Stimulated activated CD4-positive, alpha-beta T cell treated with anti-CD3 and anti-CD28 coated beads, Interleukin-15, amount 100 ng/mL, for 1 hour (primary cell): ENCODE measurements around the gene ZNF831.
A peak's percentile ranks its signal among the peaks of the same experiment; 100 is the strongest.

ENCODE experiments used
- DNase-seq, 2 donors: peaks; one replicate each; pipeline ENCODE4 v3.0.0-alpha.2; 2020; ENCODE audit warnings: low read depth in 1 of 2, low spot score in 1 of 2

The ZNF831 gene

DNA sequence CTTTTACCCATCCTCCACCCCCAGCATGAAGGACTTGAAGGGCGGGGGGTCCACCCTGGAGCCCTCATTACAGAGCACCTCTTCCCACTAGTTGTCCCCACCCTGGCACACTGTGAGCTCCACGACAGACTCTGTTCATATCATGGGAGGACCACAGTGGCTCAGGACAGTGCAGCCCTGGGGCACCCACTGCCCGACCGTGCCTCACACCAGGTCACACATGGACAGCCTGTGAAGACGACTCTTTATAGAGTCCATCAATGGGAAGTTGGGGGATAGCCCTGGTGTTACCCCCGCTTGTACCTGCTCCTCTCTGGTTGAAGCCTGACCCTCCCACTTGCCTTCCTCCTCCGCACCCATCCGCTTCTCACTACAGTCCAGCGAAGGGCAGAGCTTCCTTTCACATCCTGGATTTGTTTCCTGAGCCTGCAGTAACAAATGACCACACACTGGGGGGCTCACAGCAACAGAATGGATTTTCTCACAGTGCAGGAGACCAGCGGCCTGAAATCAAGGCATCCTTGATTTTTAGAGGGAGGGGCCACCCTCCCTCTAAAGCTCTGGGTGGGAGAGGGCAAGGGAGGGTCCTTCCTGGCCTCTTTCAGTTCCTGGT lies 15.5 kb downstream of the ZNF831 start:
- DNase-seq = no peak

DNA sequence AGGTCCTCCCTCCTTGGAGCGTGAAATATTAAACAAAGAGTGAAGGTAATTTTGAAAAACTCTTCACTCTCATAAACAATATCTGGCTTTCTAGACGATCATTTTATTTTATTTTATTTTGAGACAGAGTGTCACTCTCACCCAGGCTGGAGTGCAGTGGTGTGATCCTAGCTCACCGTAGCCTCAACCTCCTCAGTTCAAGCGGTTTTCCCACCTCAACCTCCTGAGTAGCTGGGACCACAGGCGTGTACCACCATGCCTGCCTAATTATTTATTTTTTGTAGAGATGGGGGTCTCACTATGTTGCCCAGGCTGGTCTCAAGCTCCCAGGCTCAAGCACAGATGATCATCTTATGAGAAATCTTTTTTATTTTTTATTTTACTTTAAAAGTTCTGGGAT lies 16.4 kb downstream of the ZNF831 start:
- DNase-seq = no peak

DNA sequence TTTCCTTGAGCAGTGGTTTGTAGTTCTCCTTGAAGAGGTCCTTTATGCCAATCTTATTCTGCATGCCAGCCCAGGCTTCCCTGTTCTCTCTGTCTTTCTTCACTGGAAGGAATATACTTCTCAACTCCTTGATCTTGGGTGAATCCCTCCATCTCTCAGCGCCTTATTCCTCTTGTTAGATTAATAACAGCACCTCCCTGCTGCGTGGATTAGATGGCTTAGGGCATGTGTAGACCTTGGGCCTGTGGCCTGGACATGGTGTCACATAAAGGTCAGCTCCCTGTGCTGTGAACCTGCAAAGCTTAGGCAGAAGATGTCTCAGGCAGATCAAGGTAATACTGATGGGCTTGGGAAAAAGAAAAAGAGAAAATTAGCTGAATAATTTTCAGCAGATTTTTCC lies 18.3 kb downstream of the ZNF831 start:
- DNase-seq = no peak

DNA sequence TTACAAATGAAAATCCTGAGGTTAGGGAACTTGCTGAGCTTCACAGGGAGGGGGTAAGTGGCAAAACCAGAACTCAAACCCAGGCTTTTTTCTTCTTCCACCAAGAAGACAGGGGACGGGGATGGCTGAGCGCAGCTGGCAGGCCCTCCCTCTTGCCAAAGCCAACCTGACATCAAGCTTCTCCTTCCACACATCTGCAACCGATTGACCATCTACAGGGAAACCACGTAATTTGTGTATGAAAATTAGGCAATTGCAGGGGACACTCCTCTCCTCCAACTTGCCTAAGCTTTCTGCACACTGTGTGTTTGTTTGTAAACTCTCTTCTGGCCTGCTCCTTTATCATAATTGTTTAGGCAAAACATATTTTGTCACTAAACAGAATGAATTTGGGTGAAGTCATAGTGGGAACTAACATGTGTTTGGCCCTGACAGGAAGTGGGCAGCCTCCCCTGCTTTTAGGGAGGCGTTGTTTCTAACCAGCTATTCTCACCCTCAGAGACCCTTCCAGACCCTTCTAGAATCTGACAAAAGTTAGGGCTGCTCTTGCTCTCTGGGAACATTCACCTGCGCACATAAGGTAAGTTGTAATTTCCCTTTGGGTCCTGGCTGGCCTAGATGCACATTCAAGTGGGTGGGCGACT lies 18.9 kb downstream of the ZNF831 start:
- no peak for DNase-seq

DNA sequence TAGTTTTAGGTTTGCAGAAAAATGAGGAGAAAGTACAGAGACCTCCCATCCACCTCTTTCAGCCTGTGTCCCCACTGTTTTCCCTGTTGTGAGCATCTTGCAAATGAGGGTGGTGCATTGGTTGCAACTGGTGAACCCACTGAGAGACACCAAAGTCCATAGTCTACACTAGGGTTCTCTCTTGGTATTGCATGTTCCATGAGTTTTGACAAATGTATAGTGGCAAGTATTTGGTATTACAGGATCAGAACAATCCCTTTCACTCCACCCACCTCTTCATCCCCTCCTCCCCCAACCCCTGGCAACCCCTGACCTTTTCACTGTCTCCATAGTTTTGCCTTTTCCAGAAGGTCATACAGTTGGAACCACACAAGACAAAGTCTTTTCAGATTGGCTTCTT lies 20.1 kb downstream of the ZNF831 start:
- DNase-seq = no peak

DNA sequence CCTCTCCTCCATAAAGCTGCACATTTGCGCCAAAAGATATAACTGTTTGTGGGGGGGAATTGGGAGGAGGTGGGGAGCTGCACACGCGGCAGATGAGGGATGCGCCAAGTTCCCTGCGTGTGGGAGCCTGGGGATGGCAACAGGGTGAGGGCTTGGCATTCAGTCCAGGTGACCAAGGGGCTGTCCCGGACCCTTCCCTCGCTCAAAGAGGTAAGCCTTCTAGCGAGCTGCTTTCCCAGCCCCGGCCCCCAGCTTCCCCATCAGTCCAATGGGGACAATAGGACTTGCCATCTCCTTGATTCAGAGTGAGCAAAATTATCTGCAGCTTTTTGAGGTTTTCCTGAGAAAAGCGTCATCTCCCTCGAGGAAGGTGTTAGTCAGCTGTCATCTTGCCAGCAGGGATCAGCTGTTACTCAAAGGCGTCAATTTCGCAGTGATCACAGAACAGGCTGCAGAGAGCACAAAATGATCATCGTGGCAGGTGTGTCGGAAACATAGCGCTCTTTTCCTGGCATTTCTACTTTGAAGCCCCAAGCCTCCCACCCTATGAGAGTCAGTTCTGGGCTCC lies 21.3 kb downstream of the ZNF831 start:
- DNase-seq = no peak

DNA sequence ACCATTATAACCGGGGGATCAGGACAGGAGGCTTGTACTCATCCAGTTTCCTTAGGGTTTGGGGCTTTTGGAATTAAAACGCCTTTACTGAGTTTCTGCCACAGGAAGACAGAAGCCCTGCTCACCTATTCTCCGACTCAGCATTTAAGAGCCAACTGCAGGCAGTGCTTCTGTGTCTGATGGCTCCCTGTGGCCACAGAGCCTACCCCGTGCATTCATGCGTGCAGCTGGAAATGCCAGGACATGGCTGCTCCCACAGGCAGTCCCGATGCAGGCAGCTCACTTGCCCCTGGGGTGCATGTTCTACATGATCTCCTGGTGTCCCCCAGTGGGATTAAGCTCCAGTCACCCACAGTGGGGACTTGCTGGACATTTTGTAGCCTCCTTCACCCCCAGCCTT lies 22.2 kb downstream of the ZNF831 start:
- no peak for DNase-seq

DNA sequence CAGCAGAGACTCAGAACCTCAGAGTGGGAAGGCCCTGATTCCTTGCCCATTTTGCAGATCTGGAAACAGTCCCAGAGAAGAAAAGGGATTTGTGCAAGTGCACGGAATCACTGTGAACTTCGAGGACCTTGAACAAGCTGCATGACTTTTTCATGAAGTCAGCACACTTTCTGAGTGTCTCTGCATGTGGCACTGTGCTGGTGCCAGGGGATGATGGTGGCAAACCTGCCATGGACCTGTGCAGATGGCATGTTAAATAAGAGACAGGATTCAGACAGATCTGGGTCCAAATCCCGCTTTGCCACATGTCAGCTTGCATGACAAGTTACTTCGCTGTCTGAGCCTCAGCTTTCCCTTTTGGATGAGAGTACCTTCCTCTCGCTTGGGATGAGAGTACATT lies 26.8 kb downstream of the ZNF831 start:
- DNase-seq = no peak

DNA sequence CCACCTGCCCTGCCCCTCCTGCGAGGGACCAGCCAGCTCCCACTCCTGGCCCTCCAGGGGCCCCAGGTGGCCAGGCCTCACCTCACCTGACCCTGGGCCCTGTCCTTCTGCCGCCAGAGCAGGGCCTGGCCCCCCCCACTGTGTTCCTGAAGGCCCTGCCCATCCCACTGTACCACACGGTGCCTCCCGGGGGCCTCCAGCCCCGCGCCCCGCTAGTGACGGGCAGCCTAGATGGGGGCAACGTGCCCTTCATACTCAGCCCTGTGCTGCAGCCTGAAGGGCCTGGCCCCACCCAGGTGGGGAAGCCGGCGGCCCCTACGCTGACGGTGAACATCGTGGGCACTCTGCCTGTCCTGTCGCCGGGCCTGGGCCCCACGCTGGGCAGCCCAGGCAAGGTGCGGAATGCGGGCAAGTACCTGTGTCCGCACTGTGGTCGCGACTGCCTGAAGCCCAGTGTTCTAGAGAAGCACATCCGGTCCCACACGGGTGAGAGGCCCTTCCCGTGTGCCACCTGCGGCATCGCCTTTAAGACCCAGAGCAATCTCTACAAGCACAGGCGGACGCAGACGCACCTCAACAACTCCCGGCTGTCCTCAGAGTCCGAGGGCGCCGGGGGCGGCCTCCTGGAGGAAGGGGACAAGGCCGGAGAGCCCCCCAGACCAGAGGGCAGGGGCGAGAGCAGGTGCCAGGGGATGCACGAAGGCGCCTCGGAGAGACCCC lies 27.6 kb downstream of the ZNF831 start:
- no peak for DNase-seq

DNA sequence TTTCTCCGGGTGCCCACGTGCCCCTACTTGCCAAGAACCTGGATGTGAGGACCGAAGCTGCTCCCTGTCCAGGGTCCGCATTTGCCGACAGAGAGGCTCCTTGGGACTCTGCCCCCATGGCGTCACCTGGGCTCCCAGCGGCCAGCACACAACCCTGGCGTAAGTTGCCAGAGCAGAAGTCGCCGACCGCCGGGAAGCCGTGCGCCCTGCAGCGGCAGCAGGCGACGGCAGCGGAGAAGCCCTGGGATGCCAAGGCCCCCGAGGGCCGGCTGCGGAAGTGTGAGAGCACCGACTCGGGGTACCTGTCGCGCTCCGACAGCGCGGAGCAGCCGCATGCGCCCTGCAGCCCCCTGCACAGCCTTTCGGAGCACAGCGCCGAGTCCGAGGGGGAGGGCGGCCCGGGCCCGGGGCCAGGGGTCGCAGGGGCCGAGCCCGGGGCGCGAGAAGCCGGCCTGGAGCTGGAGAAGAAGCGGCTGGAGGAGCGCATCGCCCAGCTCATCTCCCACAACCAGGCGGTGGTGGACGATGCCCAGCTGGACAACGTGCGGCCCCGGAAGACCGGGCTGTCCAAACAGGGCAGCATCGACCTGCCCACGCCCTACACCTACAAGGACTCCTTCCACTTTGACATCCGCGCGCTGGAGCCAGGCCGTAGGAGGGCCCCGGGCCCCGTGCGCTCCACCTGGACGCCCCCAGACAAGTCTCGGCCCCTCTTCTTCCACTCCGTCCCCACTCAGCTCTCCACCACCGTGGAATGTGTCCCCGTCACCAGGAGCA lies 28.3 kb downstream of the ZNF831 start:
- DNase-seq = no peak

DNA sequence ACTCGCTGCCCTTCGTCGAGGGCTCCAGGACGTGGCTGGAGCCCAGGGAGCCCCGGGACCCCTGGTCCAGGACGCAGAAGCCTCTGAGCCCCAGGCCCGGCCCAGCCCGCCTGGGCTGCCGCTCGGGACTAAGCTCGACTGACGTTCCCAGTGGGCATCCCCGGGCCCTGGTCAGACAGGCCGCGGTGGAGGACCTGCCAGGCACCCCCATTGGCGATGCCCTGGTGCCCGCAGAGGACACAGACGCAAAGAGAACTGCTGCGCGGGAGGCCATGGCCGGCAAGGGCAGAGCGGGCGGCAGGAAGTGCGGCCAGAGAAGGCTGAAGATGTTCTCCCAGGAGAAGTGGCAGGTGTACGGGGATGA lies 28.9 kb downstream of the ZNF831 start:
- no peak for DNase-seq

DNA sequence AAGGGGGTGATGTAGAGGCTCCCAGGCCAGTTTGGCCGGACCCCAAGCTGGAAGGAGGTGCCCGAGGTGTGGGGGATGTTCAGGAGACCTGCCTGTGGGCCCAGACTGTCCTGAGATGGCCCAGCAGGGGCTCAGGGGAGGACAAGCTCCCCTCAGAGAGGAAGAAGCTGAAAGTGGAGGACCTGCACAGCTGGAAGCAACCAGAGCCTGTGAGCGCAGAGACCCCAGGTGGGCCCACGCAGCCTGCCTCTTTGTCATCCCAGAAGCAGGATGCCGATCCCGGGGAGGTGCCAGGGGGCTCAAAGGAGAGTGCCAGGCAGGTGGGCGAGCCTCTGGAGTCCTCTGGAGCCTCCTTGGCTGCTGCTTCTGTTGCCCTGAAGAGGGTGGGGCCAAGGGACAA lies 29.7 kb downstream of the ZNF831 start:
- DNase-seq = no peak

DNA sequence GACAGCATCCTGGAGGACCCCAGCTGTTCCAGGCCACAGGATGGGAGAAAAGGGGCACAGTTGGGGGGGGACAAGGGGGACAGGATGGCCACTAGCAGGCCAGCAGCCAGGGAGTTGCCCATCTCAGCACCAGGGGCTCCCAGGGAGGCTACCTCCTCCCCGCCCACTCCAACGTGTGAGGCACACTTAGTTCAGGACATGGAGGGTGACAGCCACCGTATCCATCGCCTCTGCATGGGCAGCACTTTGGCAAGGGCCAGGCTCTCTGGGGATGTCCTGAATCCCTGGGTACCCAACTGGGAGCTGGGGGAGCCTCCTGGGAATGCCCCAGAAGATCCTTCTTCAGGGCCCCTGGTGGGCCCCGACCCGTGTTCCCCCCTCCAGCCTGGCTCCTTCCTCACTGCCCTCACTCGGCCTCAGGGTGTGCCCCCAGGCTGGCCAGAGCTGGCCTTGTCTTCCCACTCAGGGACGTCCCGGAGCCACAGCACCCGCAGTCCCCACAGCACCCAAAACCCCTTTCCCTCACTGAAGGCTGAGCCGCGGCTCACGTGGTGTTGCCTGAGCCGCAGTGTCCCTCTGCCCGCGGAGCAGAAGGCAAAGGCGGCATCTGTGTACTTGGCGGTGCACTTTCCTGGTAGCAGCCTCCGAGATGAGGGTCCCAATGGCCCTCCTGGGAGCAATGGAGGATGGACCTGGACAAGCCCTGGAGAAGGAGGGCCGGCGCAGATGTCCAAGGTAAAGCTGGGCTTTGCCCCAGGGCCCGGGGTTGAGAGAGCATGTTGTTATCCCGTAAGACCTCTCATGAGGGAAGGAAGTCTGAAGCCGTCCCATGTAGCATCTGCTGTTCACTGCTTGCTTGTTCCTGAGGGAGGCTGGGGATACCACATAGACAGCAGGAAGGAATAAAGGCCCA lies 30.7 kb downstream of the ZNF831 start:
- no peak for DNase-seq

DNA sequence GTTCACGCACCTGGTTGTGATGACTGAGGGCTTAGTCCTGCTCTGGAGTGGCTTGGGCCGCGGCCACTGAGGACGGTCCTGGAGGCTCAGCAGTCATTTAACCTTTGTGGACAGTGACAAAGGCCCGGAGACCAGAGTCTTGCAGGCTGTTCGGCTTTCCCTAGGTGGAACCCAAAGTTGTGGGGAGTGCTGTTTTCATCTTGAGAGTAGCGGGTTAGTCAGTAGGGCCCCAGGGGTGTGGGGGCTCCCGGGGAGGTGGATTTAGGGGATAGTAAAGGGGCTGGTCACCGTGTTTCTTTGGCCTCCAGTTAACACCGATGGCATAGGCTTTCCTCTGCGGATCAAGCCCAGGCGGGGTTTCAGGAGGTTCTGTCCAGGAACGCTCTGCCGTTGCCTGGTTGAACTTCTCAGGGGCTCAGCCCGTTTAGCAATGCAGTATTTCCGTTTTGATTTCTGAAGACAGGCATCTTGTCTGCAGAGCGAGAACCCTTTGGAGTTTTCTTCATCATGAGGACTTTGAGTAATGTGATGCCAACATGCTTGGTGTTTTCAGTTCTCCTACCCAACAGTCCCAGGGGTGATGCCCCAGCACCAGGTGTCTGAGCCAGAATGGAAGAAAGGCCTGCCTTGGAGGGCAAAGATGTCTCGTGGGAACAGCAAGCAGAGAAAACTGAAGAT lies 31.8 kb downstream of the ZNF831 start:
- no peak for DNase-seq

DNA sequence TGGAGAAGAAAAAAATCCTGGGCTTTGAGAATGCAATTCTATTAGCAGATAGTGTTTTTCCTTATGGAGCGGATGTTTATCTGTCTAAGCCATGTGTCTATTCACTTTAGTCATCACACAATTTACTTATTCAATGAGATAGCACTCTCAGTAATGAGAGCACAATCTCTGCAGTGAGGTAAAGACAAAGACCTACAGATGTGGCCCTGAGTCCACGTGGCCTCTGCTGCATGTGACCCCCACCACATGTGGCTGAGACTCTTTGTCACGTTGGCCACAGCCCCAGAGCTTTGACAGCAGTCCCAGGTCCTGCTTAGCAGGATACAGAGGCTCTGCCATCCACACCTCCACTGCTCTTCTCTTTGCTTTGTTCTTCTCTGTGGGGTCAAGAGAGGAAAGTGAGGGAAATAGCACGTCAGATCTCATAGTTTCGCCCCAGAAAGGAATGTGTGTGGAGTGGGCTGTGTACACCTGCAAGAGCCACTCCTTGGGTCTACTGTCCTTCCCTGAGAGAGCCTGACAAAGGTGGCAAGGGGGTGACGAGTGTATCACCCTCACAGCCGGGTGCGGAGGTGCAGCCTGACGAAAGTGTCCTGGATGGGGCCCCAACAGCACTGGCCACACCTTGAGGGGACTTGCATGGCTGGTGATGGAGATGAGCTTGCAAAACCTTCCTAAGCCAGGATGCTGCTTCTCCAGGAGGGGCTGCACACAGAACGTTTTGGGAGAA lies 40.7 kb downstream of the ZNF831 start:
- no peak for DNase-seq

DNA sequence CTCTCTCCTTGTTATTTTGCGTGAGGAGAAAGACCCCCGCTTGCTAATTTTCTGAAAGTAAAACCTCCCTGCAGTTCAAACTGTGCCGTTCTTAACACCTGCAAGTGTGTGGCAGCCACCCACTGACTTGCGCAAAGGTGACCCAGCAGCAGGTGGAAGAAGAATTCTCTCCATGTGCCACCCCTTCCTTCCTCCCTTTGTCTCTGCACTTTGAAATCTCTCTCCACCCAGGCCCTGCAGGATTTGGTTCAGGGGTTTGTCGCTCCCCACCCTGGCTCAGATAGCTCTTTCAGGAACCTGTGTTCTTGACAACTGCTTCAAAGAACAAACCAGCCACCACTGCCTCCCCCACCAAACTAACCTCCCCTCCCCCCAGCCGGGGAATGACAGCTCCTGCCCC lies 41.4 kb downstream of the ZNF831 start:
- no peak for DNase-seq

DNA sequence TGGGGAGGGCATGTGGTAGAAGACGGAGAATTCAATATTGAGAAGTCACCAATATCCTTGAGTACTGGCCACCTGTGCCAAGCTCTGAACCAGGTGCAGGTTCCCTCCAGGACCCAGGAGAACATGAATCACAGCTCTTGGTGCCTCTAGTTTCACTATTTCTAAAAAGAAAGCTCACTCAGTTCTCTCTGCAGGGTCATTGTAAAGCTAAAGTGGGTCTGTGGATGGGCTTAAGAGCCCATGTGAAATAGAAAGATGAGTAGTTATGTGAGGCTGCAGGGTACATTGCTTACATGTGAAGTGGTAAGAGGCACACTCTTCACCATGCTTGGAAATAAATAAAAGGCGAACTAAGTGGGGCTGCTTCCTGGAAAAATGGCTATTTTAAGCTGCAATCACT lies 43.6 kb downstream of the ZNF831 start:
- DNase-seq = no peak

DNA sequence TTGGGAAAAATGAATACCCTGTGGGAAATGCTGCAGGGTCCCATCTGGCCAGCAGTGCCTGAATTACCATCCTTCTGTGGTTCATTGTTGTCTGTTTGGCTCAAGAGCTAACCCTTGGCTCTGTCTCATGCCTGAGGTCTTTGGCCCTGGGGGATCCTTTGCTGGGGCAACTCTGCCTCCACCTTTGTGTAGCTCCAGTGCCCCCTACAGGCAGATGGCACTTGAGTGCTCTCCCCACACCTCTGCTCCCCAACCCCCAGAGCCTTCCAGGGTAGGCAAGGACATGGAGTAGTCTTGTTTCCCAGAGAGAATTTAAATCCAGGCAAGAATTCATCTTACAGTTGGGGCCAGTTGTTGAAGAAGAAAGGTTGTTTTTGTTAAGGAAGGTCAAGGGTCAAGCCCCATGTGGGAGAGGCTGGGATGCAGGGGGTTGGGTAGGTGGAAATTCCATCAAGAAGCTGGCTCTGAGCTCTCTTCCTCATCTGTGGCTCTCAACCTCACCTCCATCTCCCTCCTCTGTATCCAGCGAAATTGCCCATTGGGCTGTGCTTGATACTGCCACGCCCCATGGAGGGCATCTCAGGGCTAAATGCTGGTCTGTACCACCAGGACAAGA lies 44.2 kb downstream of the ZNF831 start:
- peak; percentile 61 for DNase-seq

DNA sequence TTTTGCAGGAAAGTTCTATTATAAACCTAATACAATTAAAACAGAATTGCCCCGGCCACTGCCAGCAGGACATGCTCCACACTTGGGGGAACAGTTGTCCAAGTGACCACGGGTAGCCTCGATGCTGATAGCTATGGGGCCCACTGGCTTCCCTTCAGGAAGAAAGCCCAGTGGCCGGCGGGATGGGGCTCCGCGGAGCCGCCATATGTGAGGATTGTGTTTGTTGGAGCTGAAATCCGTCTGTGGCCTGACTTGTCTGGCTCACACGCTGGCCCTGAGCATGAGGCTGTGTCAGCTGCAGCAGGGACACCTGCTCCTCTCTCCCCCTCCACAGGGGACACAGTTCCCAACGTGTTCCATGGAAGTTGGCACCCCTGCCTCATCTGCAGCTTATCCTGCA lies 46.6 kb downstream of the ZNF831 start:
- DNase-seq = no peak
